ENCODE data around the gene SEMA3B.

Gene SEMA3B

DNA sequence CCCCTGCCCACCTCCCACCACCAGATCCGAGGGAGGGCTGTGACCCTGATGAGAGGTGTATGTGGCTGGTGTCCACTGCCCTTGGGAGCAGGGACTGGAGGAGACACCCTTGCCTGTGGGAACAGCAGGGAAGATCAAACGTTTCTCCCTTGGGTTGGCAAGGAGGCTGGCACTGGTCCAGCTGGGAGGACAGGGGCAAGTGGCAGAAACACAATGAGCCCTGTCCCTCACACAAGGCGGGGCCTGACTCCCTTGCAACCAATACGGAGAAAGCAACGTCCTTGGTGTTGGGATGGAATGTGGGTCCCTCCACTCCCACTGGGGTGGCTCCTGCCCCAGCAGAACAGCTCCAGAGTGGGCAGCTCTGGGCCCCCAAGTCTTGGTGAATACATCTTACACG is 48.4 kb downstream of the SEMA3B start:
- Histone ChIP-seq H3K27ac (ENCODE audit: low read depth, low read length) (no peak overlapping the region), H3K36me3 (ENCODE audit: insufficient read depth, low read length) (peaks cover 20% of the 10 kb centered on the region), H3K27me3 (ENCODE audit: control insufficient read depth in 1 of 2, insufficient read depth in 2 of 2, low read length in 2 of 2) (no peaks in the 10 kb centered on the region), H3K4me1 (ENCODE audit: insufficient read depth, low read length) (peaks cover 40% of the 10 kb centered on the region), H3K9me3 (ENCODE audit: low read length) (no peaks in the 10 kb centered on the region), H3K4me3 (ENCODE audit: low read depth in 1 of 2, low read length in 2 of 2) (no peak overlapping the region), H3K9ac (ENCODE audit: low read length) (no peak overlapping the region)

- H3K27me3 ChIP-seq (ENCODE audit: control insufficient read depth in 1 of 2, insufficient read depth in 2 of 2, low read length in 2 of 2), result no peaks in the 10 kb centered on the region
- H3K9me3 ChIP-seq (ENCODE audit: low read length), result no peaks in the 10 kb centered on the region
- H3K9ac ChIP-seq (ENCODE audit: low read length), result no peak overlapping the region
- no peak overlapping the region for H3K4me3 ChIP-seq (ENCODE audit: low read depth in 1 of 2, low read length in 2 of 2)
- peaks cover 44% of the 10 kb centered on the region for H3K4me1 ChIP-seq (ENCODE audit: insufficient read depth, low read length)
- peaks cover 20% of the 10 kb centered on the region for H3K36me3 ChIP-seq (ENCODE audit: insufficient read depth, low read length)
- no peak overlapping the region for H3K27ac ChIP-seq (ENCODE audit: low read depth, low read length)
These were observed 49.2 kb downstream of the SEMA3B start for GRCh38 chr3:50318163-50318562.

GRCh38 chr3:50318615-50319014 is 49.7 kb downstream of the SEMA3B start:
- no peak overlapping the region for H3K27ac ChIP-seq (ENCODE audit: low read depth, low read length)
- peak overlapping the region; percentile 35 for H3K9ac ChIP-seq (ENCODE audit: low read length)
- H3K27me3 ChIP-seq (ENCODE audit: control insufficient read depth in 1 of 2, insufficient read depth in 2 of 2, low read length in 2 of 2), result no peaks in the 10 kb centered on the region
- peaks cover 44% of the 10 kb centered on the region for H3K4me1 ChIP-seq (ENCODE audit: insufficient read depth, low read length)
- H3K9me3 ChIP-seq (ENCODE audit: low read length), result no peaks in the 10 kb centered on the region
- peaks cover 20% of the 10 kb centered on the region for H3K36me3 ChIP-seq (ENCODE audit: insufficient read depth, low read length)
- peak overlapping the region in 1 of 2 donors; percentile 74 for H3K4me3 ChIP-seq (ENCODE audit: low read depth in 1 of 2, low read length in 2 of 2)

GRCh38 chr3:50319181-50319893 is 50.4 kb downstream of the SEMA3B start:
- Histone ChIP-seq H3K9me3 (ENCODE audit: low read length) (no peaks in the 10 kb centered on the region), H3K27me3 (ENCODE audit: control insufficient read depth in 1 of 2, insufficient read depth in 2 of 2, low read length in 2 of 2) (no peaks in the 10 kb centered on the region), H3K27ac (ENCODE audit: low read depth, low read length) (no peak overlapping the region), H3K36me3 (ENCODE audit: insufficient read depth, low read length) (peaks cover 20% of the 10 kb centered on the region), H3K4me1 (ENCODE audit: insufficient read depth, low read length) (peaks cover 48% of the 10 kb centered on the region), H3K4me3 (ENCODE audit: low read depth in 1 of 2, low read length in 2 of 2) (peak overlapping the region in 1 of 2 donors; percentile 74), H3K9ac (ENCODE audit: low read length) (peak overlapping the region; percentile 35)

DNA sequence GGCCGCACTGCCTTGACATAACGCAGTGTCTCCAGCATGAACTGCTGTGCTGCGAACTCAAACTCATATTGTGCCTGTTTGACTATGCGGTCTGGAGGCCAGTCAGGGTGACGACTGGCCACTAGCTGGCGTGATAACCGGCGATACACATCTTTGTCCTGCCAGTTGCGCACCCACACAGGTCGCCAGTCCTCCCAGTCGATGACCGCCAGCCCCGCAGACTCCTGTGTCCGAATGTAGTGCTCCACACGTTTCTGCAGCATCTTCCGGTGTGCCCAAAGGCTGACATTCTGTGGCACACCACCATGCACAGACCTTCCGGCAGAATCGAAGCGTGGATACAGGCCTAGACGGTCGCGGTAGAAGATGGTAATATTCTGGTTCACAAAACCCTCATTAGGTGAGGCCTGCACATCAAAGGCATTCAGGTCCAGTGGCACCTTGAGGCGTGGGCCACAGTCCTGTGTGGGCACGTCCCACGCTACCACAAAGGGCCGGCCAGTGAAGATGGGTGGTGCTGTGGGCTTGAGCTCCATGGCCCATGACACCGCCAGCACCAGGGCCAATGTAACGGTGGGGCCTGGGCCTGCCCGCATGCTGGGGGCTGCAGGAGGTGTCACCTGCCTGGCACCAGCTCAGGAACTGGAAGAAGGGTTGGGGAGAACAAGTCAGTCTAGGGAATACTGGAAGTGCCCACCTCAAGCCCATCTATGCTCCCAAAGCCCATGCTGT is 51.1 kb downstream of the SEMA3B start:
- peak overlapping the region; percentile 71 for H3K9ac ChIP-seq (ENCODE audit: low read length)
- peaks cover 53% of the 10 kb centered on the region for H3K4me1 ChIP-seq (ENCODE audit: insufficient read depth, low read length)
- peak overlapping the region; percentile 83 for H3K27ac ChIP-seq (ENCODE audit: low read depth, low read length)
- H3K4me3 ChIP-seq (ENCODE audit: low read depth in 1 of 2, low read length in 2 of 2), result peak overlapping the region; percentile 74 to 91
- peaks cover 22% of the 10 kb centered on the region for H3K36me3 ChIP-seq (ENCODE audit: insufficient read depth, low read length)
- H3K9me3 ChIP-seq (ENCODE audit: low read length), result no peaks in the 10 kb centered on the region
- H3K27me3 ChIP-seq (ENCODE audit: control insufficient read depth in 1 of 2, insufficient read depth in 2 of 2, low read length in 2 of 2), result no peaks in the 10 kb centered on the region

DNA sequence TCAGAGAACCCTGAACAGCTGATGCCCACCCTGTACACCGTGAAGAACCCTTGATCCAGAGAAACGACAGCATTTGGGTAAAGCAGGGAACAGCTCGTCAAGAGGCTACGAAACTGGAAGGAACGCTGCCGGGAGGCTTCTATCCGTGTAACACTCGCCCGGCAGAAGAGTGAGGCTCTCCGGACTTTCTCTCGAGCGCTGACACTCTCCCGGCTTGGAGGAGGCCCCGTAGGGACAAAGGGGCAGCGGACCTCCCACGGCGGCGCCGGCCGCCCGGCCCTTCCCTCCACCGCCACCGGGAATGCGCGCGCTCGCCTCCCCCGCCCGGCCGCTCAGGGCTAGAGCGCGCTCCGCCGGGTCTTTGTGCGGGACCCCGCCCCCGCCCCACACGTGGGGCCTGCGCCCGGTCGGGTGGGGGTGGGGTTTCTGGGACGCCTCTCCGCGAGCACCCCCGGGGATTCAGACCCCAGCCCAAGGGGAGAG is 51.9 kb downstream of the SEMA3B start:
- peaks cover 53% of the 10 kb centered on the region for H3K4me1 ChIP-seq (ENCODE audit: insufficient read depth, low read length)
- H3K27ac ChIP-seq (ENCODE audit: low read depth, low read length), result peak overlapping the region; percentile 83
- H3K9me3 ChIP-seq (ENCODE audit: low read length), result no peaks in the 10 kb centered on the region
- no peaks in the 10 kb centered on the region for H3K27me3 ChIP-seq (ENCODE audit: control insufficient read depth in 1 of 2, insufficient read depth in 2 of 2, low read length in 2 of 2)
- H3K4me3 ChIP-seq (ENCODE audit: low read depth in 1 of 2, low read length in 2 of 2), result peak overlapping the region; percentile 74 to 91
- peaks cover 29% of the 10 kb centered on the region for H3K36me3 ChIP-seq (ENCODE audit: insufficient read depth, low read length)
- H3K9ac ChIP-seq (ENCODE audit: low read length), result peak overlapping the region; percentile 71

DNA sequence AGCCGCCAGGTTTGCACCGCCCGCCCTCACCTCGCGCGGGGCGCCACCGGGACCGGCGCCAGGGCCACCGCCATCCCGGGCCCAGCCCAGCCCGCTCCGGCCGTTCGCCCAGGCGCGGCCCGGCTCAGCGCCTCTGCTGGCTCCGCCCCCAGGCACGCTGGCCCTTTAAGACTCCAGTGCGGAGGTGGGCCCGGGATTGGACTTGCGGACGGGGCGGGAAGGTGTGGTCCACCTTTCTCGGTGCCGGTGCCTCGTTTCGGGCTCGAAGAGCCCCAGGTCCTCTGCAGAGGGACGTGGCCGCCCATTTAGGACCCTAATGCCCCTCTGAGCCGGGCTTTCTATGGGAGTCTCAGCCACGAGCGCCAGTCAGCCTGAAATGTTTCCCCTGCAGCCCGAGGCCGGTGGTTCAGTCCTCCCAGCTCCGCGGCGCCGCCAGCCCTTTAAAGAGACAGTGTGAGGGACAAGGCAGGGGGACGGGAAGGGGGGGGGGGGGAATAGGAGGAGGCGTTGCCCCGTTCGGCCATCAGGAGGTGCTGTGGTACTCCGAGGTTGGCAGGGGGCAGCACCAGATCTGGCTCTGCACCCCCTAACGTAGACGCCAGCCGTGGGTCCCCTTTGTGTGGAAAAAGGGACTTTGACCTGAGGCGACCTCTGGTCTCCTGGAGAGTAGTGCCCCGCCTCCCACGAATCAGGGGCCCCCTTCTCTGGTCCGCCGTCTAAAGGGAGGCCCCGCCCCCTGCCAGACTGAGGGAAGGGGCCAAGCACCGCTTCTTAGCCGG is 52.6 kb downstream of the SEMA3B start:
- peak overlapping the region; percentile 83 for H3K27ac ChIP-seq (ENCODE audit: low read depth, low read length)
- peaks cover 53% of the 10 kb centered on the region for H3K4me1 ChIP-seq (ENCODE audit: insufficient read depth, low read length)
- H3K4me3 ChIP-seq (ENCODE audit: low read depth in 1 of 2, low read length in 2 of 2), result peak overlapping the region; percentile 74 to 91
- H3K27me3 ChIP-seq (ENCODE audit: control insufficient read depth in 1 of 2, insufficient read depth in 2 of 2, low read length in 2 of 2), result no peaks in the 10 kb centered on the region
- peaks cover 29% of the 10 kb centered on the region for H3K36me3 ChIP-seq (ENCODE audit: insufficient read depth, low read length)
- peak overlapping the region; percentile 71 for H3K9ac ChIP-seq (ENCODE audit: low read length)
- H3K9me3 ChIP-seq (ENCODE audit: low read length), result no peaks in the 10 kb centered on the region

DNA sequence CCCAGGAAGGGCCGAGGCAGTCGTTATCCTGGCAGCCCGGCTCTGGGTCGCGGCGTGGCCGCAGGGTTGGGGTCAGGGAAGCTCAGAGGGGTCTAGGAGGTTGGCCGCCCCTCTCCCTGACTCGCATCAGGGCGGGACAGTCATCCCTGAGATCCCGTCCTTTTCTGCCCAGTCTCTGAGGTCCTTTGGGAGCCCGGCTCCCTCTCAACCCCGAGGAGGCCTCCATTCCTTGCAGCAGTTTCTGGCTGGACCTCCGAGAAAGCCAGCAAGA is 53.1 kb downstream of the SEMA3B start:
- Histone ChIP-seq H3K36me3 (ENCODE audit: insufficient read depth, low read length) (peaks cover 29% of the 10 kb centered on the region), H3K27ac (ENCODE audit: low read depth, low read length) (peak overlapping the region; percentile 83), H3K9ac (ENCODE audit: low read length) (peak overlapping the region; percentile 31), H3K4me3 (ENCODE audit: low read depth in 1 of 2, low read length in 2 of 2) (peak overlapping the region; percentile 74 to 91), H3K4me1 (ENCODE audit: insufficient read depth, low read length) (peaks cover 54% of the 10 kb centered on the region), H3K27me3 (ENCODE audit: control insufficient read depth in 1 of 2, insufficient read depth in 2 of 2, low read length in 2 of 2) (no peaks in the 10 kb centered on the region), H3K9me3 (ENCODE audit: low read length) (no peaks in the 10 kb centered on the region)

DNA sequence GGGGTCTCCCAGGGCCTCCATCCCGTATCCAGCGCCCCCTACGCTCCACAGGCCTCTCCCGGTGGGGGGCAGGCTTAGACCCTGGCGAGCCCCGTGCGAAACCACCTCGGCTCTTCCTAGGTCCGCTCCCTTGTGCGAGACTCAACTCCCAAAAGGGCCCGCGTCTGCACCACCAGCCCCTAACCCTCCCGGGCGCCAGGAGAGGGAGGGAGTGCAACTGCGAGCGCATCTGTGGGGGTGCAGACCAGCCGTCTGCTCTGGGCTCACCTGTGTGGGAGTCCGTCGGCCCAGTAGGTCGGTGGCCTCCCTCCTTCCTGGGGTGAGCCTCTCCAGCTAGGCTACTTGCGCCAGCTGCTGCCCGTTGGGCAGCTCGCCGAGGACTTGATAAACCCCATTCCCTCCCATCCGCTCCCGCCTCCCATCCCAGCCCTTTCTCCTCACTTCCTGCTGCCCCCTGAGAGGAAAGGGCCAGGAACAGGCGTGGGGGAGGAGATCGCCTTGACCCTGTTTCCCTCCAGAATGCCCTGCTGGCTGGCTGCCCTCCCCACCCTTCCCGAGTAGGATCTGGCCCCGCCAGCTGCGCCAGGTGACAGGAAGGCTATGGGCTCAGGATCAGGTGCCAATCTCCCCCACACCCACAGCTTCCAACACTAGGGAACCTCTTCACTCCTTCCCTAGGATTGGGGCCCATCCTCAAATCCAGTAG is 53.6 kb downstream of the SEMA3B start, which contains the start of gene HYAL2:
Gene HYAL2 (minus strand): TSS at position 360 of the 706 bp plus-strand sequence. CDS start 2,256 bp downstream, outside the sequence.
- Histone ChIP-seq H3K4me1 (ENCODE audit: insufficient read depth, low read length) (peaks cover 54% of the 10 kb centered on the region), H3K9ac (ENCODE audit: low read length) (peak within 1 kb of the TSS; percentile 57), H3K9me3 (ENCODE audit: low read length) (no peaks in the 10 kb centered on the region), H3K4me3 (ENCODE audit: low read depth in 1 of 2, low read length in 2 of 2) (peak within 1 kb of the TSS; percentile 74 to 91), H3K27ac (ENCODE audit: low read depth, low read length) (peak within 1 kb of the TSS; percentile 83), H3K36me3 (ENCODE audit: insufficient read depth, low read length) (peaks cover 29% of the 10 kb centered on the region), H3K27me3 (ENCODE audit: control insufficient read depth in 1 of 2, insufficient read depth in 2 of 2, low read length in 2 of 2) (no peaks in the 10 kb centered on the region)

DNA sequence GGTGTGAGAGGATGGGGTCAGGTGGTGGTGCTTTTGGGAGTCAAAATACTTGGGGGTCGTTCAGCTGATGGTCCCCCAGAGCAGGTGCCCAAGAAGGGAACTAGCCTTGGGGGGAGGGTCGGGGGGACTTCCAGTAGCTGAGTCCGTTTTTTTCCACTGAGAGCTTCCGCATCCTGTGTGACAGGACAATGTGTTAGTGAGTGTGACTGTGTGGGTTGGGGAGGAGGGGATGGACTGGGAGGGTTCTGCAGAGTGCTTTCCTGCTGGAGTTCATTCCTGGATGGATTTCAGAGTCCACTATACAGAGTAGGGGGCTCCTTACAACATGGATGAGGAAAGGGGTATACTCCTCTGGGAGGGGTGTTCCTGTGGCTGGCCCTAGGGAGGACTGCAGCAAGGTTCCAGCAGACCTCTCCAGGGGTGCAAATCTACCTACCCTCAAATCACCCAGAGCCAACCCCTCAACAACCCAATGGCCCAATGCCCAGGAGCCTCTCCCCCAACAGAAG is 54.2 kb downstream of the SEMA3B start:
- no peaks in the 10 kb centered on the region for H3K9me3 ChIP-seq (ENCODE audit: low read length)
- no peaks in the 10 kb centered on the region for H3K27me3 ChIP-seq (ENCODE audit: control insufficient read depth in 1 of 2, insufficient read depth in 2 of 2, low read length in 2 of 2)
- peaks cover 53% of the 10 kb centered on the region for H3K4me1 ChIP-seq (ENCODE audit: insufficient read depth, low read length)
- no peak overlapping the region for H3K9ac ChIP-seq (ENCODE audit: low read length)
- H3K36me3 ChIP-seq (ENCODE audit: insufficient read depth, low read length), result peaks cover 25% of the 10 kb centered on the region
- no peak overlapping the region for H3K27ac ChIP-seq (ENCODE audit: low read depth, low read length)
- no peak overlapping the region for H3K4me3 ChIP-seq (ENCODE audit: low read depth in 1 of 2, low read length in 2 of 2)

Data from muscle layer of colon (tissue), 2 donors.